H1 (cell line): ENCODE measurements around the gene SLC35F5. TPM values are rescaled to one million over a fixed set of nuclear protein-coding genes. Genes with fewer than 3 reads are reported as not detected.

Experiments
- CHD7 ChIP-seq: fragments of 300-600 bp; sonication (generic); IDR thresholded peaks from 2 replicates; pipeline ENCODE4 v1.7.1; 2012; ENCODE audit warnings: low read length, moderate library complexity, mild to moderate bottlenecking, inconsistent platforms; ENCODE audit not compliant: insufficient replicate concordance
- polyA plus RNA-seq, 7 experiments: library from polyadenylated mRNA; depleted of rRNA in 3 of 7; stranded (reverse) in 5 of 7; unstranded in 2 of 7; fragments of >200 nt in 5 of 7; fragments of 200-250 nt in 2 of 7; gene quantifications; 1 replicate in 5 of 7; 2 replicates in 1 of 7; 4 replicates in 1 of 7; pipeline versions ENCODE4 v1.2.1 to v1.2.3, GENCODE V29; 2011 to 2013; ENCODE audit warnings: missing spikeins in 2 of 7, mixed read lengths in 2 of 7
- total RNA-seq: library from RNA; stranded (reverse); fragmentation: NEBNext Ultra II Directional; extraction: Animal tissue kit (Norgen Biotek cat#: 25700); gene quantifications from 2 replicates; pipeline ENCODE4 v1.2.1, GENCODE V29; 2021

Gene SLC35F5
- total and polyA plus RNA-seq, 2 of the 8 experiments (the other 6 are each of a cell fraction or from before 2014, with no cell fraction given), result 11.8 to 22.2 TPM

GRCh38 chr2:113770929-113771328 lies 14.5 kb upstream of the SLC35F5 start (continued):
- no peak for TF ChIP-seq CHD7
